ENCODE measurements around the gene PDZD11.
A peak's percentile ranks its signal among the peaks of the same experiment; 100 is the strongest.
"Not testable (repeated sequence)": the region's sequence is repeated elsewhere in the genome, so short reads cannot be mapped to it uniquely, and the experiment has no call there.

The PDZD11 gene, protein sequence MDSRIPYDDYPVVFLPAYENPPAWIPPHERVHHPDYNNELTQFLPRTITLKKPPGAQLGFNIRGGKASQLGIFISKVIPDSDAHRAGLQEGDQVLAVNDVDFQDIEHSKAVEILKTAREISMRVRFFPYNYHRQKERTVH

DNA sequence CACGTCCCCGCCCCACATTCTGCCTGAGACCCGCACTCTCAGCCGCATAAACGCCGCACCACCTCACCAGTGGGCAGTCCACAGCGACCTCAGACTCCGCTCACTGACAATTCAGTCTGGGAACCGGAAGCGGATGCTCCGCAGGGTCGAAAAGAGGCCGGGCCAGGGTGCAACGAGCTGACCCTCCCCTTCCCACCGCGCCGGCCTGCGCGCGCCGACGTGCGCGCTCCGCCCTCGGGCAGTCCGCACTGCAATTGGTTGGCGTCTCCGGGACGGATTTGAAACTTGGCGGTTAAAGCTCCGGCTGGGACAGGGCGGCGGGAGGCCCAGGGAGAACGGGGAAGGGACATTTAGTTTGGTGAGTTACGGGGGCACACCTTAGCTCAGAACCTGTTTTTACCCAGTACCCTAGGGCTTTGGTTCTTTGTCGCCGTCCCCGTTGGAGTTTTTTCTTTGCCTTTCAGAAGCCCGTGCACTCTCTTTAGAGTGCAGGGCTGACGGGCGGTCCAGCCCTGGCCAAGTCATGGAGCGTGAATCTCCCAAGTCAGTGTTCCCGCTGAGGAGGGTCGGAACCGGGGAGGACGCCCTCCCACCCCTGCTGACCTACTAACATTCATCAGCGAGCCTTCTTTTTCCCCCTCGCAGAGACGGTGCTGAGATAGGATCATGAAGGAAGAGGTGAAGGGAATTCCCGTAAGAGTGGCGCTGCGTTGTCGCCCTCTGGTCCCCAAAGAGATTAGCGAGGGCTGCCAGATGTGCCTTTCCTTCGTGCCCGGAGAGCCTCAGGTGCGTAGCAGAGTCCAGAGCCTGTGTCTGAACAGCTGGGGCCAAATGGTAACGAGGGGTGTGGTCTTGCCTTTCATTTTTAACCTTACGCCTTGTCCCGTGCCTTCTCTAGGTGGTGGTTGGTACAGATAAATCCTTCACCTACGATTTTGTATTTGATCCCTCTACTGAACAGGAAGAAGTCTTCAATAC, at the start of gene PDZD11, which contains the start of gene KIF4A:
Gene PDZD11 (minus strand): TSS at position 135 of the 978 bp plus-strand sequence. CDS start 586 bp downstream, outside the sequence.
Gene KIF4A (plus strand): TSS at position 312 of the 978 bp plus-strand sequence. CDS start 355 bp downstream, at position 667.
- peak; percentile 96 for DNase-seq (ENCODE audit: low spot score)

DNA sequence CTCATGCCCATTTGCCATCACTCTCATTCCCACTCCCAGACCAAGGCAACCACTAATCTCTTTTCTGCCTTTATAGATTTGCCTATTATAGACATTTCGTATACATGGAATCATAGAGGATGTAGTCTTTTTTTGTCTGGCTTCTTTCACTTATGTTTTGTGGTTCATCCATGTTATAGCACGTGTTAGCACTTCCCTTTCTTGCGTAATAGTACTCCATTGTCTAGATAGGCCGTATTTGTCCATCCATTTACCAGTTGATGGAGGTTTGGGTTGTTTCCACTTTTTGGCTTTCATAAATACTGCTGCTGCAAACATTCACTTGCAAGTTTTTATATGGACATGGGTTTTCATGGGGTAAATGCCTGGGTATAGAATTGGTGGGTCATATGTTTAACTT, 48.6 kb upstream of the PDZD11 start:
- DNase-seq (ENCODE audit: low spot score): no peak

DNA sequence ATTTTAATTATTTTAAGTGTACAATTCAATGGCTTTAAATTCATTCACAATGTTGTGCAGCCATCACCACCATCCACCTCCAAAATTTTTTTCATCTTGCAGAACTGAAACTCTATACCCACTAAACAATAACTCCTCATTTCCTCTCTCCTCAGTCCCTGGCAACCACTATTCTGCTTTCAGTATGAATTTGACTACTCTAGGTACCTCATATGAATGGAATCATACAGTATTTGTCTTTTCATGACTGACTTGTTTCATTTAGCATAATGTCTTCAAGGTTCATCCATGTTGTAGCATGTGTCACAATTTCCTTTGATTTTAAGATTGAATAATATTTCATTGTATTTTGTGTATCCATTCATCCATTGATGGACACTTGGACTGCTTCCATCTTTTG, 47.0 kb upstream of the PDZD11 start:
- DNase-seq (ENCODE audit: low spot score): no peak

DNA sequence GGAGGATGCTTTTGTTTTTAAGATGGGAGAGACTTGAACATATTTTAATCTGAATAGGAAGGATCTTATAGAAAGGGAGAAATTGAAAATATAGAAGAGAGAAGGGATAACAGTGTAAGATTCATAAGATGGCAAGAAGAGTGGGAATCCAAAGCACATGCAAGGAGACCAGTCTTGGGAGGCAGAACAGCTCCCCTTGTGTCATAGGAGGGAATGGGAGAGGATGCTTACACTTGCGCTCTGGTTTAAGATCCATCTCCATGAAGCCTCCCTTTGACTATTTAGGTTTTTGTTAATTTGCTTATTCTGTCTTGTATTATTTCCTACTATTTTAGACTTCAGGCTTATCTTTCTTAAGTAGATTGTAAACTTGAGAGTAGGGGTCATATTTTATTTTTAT, 42.9 kb upstream of the PDZD11 start:
- DNase-seq (ENCODE audit: low spot score): no peak

DNA sequence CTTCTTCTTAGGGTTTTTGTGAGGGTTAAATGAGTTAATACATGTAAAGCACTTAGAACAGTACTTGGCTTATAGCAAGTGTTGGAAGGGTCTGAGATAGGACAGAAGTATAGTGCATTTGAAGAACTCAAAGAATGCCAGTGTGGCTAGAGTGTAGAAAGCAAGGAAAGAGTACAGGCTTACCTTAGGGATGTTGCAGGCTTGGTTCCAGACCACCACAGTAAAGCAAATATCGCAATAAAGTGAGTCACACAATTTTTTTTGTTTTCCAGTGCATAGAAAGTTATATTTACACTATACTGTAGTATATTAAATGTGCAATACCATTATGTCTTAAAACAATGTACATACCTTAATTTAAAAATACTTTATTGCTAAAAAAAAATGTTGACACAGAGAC, 41.4 kb upstream of the PDZD11 start:
- DNase-seq (ENCODE audit: low spot score): no peak

DNA sequence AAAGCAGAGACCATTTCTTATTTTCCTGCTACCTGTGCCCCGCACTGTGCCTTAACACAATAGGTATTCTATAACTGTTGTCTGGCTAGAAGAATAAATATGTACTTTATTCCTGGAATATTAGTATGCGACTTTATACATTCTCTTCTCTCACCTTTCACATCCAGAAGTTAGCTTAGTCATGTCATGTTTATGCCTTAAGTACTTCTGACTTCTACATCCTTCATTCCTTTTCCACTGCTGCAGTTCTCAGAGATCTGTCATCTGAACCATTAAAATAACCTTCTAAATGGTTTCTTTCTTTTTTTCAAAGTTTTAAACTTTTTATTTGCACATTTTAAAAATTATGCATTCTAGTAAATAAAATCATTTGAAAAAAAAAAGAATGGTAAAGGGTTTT, 34.6 kb upstream of the PDZD11 start:
- no peak for DNase-seq (ENCODE audit: low spot score)

DNA sequence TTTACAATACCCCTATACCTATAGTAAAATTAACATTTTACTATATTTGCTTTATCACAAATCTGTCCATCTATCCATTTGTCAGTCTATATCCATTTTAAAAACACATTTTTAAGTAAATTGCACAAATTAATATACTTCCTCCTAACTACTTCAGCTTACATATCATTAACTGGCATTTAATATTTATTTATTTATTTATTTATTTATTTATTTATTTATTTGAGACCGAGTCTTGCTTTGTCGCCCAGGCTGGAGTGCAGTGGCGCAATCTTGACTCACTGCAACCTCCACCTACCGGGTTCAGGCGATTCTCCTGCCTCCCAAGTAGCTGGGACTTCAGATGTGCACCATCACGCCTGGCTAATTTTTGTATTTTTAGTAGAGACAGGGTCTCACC, 33.9 kb upstream of the PDZD11 start:
- DNase-seq (ENCODE audit: low spot score): not testable (repeated sequence)

DNA sequence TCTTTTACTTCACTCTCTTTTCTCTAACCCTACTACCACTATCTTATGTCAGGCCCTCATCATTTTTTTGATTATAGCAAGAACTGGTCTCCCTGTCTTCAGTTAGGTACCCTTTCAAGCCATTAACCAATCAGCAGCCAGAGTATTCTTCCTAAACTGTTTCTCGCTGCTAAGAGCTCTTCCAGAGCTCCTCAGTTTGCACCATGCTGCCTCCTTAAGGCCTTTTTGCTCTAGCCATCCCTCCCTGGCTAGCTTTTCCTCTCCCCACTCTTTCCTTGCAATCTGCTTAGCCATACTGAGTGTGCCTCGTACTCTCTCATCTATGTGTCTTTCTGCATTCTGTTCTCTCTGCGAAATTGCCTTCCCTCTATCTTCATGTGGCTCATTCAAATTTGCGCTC, 33.1 kb upstream of the PDZD11 start:
- DNase-seq (ENCODE audit: low spot score): no peak

DNA sequence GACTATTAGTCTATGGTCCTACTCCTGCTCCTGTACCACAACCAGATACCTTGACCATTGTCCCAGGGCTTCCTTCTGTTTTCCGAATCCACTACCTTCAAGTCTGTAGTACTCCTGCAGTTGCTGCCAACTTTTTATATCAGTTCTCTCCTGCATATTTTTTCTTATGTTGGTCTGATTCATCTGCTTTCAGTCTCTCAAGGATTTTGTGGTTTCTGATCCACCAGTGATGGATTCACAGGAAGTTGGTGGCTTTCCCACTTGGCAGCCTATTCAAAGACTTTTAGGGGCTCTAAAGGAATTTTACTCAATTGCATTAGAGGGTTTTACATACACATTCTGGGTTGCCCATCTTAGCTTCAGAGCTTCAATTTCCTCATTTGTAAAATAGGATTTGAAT, 23.8 kb upstream of the PDZD11 start:
- DNase-seq (ENCODE audit: low spot score): peak; percentile 10

DNA sequence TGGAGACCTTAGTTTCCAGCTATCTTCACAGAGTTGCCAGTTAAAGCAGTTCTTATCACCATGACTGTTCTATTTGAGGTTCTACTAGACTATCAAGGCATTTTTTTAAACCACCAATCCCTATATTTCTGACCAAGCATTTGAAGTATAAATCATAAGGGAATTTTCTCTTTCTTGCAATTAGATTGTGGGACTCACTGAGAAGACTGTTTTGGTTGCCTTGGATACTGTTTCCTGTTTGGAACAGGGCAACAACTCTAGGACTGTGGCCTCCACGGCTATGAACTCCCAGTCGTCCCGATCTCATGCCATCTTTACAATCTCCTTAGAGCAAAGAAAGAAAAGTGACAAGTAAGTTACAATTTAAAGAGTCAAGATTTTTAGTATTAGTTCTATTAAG, 12.0 kb upstream of the PDZD11 start:
- DNase-seq (ENCODE audit: low spot score): peak; percentile 4

DNA sequence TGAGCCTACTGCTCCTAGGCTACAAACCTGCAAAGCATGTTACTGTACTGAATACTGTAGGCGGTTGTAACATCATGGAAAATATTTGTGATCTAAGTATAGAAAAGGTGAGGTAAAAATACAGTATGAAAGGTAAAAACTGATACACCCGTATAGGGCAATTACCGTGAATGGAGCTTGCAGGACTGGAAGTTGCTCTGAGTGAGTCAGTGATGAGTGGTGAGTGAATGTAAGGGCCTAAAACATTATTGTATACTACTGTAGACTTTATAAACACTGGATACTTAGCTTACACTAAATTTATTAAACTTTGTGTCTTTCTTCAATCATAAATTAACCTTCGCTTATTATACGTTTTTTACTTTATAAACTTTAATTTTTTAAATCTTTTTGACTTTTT, 3.9 kb upstream of the PDZD11 start:
- no peak for DNase-seq (ENCODE audit: low spot score)

DNA sequence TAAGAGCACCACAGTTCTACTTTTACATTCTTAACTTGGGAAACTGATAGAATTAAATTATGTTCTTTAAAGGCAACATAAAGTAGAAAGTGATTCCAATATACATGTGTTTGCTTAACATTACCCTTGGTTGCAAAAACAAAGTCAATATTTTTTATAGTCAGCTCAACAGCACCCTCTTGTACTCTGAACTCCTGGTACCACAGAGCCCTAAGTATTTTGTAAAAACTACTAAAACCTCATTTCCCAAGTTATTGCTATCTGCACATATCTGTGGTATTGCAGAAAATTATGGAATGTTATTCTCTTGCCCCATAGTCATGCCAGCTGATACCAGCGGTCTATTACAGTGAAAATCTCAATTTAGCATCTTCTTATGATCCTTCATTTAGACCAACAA, 3.1 kb upstream of the PDZD11 start:
- DNase-seq (ENCODE audit: low spot score): no peak

DNA sequence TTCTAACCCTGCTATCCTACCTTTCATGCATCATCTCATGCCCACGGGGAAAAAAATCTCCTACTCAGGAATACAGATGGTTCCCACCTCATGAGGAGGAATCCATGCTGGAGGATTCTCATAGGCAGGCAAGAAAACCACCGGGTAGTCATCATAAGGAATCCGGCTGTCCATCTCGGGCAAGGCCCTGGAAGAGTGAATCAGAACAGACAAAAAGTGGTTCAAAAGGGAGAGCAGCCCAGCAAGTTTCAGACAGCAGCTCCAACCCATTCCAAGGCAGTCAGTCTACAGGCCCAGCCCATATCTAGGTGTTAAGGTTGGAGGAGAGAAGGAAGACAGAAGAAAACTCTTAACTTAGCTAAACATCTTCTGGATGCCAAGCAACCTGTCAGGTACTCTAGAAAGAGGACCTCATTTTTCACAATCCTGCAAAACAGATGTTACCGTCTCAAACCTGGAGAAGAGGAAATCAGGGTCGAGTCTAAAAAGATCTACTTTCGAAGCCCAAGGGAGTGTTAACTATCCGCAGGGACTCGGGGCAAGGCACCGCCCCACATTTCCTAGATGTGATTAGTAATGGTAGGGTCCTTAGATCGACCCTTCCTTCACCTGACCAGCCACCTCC, 447 bp downstream of the PDZD11 start:
- no peak for DNase-seq (ENCODE audit: low spot score)

DNA sequence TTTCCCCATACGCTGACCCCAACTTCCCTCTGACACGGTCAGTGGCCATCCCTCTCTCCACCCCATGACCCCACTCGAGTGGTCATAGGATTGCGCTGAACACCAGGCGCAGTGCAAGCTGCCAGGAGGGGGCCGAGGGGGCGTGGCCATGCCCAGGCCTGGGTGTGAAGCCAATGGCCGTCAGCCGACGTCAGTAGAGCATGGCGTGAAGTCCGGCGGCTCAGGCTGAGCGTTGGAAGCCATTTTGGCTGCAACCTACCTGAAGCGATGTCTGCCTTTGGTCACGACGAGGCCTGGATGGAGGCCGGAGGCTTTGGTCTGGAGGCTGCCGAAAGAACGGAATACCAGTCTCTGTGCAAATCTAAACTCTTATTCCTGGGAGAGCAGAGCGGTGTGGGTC, 7.8 kb downstream of the PDZD11 start, which contains the start of gene RAB41:
Gene RAB41 (plus strand): TSS at position 222 of the 400 bp plus-strand sequence. CDS start 46 bp downstream, at position 268.
- DNase-seq (ENCODE audit: low spot score): no peak

DNA sequence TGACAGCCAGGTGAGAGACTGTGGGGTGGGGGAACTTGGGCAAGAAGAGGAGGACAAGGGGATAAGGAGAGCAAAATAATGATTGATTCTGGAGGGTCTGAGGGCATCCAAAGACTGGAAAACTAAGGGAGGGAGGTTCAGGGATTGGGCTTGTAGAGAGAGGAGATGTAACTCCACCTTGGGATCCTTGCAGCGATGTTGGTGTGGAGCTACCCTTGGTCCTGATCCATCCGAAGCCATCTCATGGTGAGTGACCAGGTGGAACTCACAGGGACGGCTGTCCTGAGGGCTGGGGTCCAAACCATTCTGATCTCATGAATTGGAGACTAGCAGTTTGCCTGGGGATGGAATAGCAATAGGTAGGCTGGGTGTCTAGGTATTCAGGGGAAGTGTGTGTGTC, 9.2 kb downstream of the PDZD11 start:
- no peak for DNase-seq (ENCODE audit: low spot score)

DNA sequence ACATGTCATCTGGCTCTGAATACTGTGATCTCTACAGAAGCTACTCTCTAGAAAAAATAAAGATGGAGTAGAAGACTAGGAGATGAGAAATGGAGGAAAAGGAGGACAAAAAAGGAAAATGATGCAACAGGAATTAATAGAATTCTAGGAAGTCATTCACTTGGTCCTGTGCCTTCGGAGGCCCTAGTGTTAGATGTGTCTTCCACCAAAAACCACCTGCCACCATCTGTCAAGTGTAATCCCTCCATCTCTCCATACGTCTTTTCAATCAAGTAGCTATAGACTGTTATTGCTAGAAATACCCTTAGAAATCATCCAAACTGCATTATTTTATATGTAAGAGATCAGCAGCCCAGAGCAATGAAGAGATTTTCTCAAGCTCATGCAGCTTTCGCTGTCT, 10.6 kb downstream of the PDZD11 start:
- no peak for DNase-seq (ENCODE audit: low spot score)

DNA sequence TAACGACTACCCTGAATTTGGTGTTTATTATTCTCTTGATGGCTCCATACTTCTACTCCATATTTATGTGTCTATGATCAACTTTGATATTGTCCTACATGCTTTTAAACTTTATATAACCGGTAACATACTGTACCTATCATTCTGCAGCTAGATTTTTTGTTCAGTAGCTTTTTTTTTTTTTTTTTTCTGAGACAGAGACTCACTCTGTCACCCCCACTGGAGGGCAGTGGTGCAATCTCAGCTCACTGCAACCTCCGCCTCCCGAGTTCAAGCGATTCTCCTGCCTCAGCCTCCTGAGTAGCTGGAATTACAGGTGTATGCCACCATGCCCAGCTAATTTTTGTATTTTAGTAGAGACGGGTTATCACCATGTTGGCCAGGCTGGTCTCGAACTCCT, 15.7 kb downstream of the PDZD11 start:
- not testable (repeated sequence) for DNase-seq (ENCODE audit: low spot score)

DNA sequence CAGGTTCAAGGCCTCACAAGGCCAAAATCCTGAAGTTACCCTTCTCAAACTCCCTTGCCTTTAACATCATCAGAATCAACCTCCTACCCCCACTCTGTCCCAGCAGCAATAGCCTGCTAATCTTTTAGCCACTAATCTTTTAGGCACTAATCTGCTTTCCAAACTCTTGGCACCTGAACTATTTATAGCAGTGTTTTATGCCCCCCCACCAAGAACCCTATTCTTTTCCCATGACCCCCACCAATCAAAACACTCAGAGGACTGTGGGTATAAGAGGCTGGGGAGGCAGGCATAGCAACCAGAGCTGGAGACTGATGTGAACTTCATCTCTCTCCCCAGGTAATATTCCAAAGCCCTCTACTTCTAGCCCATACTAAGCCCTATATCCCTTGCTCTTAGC, 21.7 kb downstream of the PDZD11 start, which contains the start of gene ARR3:
Gene ARR3 (plus strand): TSS at position 301 of the 400 bp plus-strand sequence. CDS start 1,052 bp downstream, outside the sequence.
- DNase-seq (ENCODE audit: low spot score): no peak

DNA sequence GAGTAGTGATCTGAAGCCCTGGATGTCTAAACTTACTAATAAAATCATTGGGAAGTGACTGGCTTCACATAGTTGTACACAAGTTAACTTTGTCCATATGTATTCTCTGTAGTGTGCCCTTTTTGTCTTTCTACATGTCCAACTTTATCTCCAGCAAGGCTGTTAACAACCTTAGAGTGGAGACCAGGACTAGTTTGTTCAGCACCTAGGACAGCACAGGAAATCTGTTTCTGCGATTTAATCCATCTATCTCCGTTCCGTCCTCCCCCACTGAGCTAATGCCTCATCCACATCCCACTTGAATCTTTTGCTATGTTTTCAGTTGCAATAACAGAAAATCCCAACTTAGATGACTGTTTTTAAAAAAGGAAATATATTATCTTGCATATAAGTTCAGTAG, 24.9 kb downstream of the PDZD11 start:
- DNase-seq (ENCODE audit: low spot score): no peak

DNA sequence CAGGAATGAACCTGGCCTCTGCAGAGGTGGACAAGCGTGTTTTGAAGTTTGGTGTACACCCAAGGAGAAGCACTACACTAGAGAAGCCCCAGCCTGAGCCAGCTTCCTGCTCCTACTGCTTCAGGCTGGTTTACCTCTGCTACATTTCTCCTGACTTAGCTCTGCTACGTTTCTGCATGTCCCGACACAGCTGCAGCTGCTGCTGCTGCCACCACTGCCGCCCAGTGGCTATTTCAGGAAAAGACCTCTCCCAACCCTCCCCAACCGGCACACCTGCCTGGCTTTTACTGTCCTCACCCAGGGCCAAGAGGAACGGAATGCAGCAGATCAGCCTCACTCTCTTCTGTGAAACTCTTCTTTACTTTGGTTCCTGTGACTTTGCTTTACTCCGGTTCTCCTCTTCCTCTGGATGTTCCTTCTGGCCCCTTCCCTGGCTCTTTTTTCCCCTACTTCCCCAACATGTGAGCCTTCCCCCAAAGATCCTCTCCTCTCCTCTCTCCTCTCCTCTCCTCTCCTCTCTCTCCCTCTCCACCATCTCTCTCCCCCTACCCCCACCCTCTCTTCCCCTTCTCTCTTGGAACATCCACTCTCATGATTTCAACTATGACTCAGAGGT, 26.7 kb downstream of the PDZD11 start:
- DNase-seq (ENCODE audit: low spot score): peak; percentile 36

DNA sequence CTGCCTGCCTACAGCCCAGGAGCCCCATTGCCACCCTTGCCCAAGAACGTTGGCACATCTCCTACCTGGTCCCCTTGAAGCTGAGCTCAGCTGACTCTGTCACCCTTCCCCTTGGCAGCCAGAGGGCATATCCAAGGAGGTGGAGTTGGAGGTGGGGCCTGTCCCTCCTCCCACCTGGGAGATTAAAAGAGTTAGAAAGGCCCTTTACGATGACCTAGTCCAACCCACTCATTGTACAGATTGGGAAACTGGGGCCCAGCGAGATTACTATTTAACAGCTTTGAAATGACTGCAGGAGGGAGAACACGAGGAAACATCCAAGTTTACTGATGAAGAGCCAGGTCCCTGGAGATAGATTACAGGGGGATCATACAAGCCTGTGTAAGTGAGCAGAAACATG, 29.6 kb downstream of the PDZD11 start, which contains the start of gene P2RY4:
Gene P2RY4 (minus strand): TSS at position 101 of the 400 bp plus-strand sequence. CDS start 580 bp downstream, outside the sequence.
- no peak for DNase-seq (ENCODE audit: low spot score)
